GM12874 (cell line): ENCODE measurements around the gene IFNAR1.

Source experiments
- TF ChIP-seq, protein P1 (sequence below): IDR thresholded peaks from 2 replicates; pipeline ENCODE4 v1.5.1; 2011; ENCODE audit warnings: low read depth, mild to moderate bottlenecking, control low read depth, low read length, moderate library complexity; ENCODE audit not compliant: insufficient read depth

The IFNAR1 gene

DNA sequence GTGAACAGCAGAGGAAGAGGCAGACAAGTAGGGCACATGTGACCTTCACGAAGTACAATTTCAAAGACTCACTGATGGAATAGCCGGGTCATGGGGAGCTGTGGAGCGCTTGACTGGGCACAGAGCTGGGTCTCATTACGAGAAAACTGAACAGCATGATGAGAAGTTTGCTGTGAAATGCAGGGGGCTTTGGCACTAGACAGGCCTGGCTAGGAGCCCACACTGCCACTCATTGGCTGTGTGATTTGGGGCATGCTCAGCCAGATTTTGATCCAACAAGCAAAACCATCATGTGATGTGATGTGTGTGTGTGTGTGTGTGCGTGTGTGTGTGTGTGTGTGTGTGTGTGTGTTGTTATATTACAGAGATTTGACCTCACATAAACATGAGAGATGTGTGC is 73.6 kb downstream of the IFNAR1 start:
- TF ChIP-seq, protein P1, sequence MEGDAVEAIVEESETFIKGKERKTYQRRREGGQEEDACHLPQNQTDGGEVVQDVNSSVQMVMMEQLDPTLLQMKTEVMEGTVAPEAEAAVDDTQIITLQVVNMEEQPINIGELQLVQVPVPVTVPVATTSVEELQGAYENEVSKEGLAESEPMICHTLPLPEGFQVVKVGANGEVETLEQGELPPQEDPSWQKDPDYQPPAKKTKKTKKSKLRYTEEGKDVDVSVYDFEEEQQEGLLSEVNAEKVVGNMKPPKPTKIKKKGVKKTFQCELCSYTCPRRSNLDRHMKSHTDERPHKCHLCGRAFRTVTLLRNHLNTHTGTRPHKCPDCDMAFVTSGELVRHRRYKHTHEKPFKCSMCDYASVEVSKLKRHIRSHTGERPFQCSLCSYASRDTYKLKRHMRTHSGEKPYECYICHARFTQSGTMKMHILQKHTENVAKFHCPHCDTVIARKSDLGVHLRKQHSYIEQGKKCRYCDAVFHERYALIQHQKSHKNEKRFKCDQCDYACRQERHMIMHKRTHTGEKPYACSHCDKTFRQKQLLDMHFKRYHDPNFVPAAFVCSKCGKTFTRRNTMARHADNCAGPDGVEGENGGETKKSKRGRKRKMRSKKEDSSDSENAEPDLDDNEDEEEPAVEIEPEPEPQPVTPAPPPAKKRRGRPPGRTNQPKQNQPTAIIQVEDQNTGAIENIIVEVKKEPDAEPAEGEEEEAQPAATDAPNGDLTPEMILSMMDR = no peak

DNA sequence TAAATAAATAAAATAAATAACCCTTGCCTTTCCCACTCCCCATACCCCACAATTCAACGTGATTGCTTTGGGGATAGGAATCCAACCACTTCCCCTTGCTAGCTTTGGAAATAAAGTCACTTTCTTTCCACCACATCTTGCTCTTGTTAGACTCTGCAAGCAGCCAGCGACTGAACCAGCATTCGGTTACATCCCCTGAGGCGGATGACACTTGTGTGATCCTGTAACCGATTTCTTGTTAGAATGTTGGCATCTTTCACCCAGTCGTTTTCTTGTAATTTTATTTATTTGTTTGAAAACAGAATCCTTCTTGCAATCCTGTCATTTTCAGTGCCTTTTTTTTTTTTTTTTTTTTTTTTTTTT is 76.8 kb downstream of the IFNAR1 start:
- TF ChIP-seq, protein P1 = no peak

DNA sequence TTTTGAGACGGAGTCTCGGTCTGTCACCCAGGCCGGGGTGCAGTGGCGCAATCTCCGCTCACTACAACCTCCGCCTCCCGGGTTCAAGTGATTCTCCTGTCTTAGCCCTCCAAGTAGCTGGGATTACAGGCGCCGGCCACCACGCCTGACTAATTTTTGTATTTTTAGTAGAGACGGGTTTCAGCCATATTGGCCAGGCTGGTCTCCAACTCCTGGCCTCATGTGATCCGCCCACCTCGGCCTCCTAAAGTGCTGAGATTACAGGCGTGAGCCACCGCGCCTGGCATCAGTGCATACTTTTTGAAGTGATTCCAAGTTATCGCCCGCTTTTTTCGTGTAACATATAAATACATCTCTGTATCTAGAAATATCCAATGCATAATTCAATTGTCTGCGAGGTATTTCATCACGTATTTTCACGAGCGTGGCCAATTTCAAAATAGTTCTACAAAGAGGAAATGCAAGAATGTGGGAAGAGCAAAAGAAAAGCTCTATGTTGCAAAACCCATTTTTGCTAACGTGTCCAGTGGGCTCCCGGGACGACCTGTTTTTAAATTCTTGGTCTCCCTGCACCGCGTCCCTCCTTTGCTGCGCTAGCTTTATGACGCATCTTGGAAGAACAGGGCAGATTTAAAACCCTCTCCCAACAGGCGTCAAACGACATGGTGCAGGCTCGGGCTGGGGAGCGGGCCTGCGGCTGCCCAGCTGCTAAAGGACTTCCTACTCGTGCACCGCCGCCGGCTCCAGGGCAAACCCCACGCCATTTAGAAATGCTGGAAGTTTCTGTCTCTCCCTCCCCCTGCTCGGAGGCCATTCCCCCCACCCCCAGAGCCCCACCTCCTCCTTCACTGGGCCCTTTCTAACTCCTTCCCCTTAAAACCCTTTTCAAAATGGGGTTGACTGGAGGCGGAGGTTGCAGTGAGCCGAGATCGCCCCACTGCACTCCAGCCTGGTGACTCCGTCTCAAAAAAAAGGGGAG is 77.5 kb downstream of the IFNAR1 start:
- TF ChIP-seq, protein P1 = no peak

DNA sequence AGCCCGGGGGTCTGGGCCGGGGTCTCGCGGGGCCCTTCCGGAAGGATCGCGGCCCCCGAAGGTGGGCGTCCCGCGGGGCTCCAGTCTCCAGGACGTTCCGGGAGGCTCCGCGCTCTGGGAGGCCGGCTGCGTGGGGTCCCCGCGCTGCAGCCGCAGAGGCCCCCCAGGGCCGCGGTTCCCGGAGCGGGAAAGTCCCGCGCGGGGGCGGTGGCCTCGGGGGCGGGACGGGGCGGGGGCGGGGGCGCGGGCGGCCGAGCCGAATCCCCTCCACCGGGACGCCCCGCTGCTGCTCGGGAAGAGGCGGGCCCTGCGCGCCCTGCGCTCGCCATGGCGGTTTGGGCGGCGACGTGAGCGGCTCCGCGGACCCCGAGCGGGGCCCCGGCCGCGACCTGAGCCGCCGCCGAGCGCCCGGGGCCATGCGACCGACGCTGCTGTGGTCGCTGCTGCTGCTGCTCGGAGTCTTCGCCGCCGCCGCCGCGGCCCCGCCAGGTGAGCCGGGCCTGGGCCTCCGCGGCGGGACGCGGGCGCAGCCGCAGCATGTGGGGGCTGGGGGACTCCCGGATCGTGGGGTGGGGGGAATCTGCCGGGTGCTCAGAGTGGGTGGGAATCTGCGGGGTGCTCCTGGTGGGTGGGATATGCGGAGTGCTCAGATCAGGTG is 78.5 kb downstream of the IFNAR1 start, which contains the start of gene IFNGR2:
TSS of gene IFNGR2 (plus strand) at position 286 of the 658 bp plus-strand sequence. CDS start at position 417, 131 bp downstream.
- TF ChIP-seq, protein P1 = no peak

DNA sequence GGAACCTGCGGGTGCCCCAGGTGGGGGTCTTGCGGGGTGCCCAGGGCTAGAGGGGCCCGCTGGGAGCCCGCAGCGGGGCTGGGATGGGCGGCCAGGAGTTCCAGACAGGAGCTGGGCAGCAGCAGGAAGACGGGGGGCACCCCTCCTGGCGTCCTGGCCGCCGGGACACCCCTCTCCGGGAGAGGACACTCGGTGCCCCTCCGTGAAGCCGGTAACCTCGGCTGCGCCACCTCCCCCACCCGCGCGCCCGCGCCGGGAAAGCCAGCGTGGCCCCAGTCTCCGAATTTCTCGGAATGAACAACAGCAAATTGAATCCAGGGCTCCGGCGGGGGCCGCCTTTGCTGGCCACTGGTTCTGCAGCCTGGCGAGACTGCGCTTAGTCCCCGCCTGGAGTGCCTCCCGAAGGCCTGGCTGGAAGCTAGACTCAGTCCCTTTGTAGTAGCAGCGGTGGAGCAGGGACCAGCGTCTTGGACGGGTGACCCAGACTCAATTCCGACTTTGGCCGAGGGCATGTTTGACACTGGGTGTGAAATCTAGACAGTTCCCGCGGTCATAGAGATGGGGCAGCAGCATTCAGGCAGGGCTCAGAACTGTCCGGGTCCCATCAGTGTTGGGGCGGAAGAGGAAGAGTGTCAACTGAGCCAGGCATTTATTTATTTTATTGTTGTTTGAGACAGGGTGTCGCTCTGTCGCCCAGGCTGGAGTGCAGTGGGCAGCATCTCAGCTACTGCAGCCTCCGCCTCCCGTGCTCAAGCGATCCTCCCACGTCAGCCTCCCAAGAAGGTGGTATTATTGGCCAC is 79.2 kb downstream of the IFNAR1 start:
- TF ChIP-seq, protein P1 = no peak

DNA sequence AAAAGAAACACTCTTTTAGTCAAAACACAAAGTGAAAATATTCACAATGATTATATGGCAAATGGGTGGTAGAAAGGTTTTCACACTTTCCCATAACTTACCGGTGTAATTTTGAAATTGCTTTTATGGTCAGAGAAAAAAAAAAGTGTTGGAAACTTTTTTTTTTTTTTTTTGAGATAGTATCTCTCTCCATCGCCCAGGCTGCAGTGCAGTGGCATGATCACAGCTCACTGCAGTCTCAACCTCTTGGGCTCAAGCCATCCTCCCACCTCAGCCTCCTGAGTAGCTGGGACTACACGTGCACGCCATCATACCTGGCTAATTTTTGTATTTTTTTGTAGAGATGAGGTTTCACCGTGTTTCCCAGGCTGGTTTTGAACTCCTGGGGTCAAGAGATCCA is 81.7 kb downstream of the IFNAR1 start:
- TF ChIP-seq, protein P1 = no peak
